WERI-Rb-1 (cell line): Measurements from ENCODE around the gene CFAP97D2.
"Not testable (repeated sequence)": the region's sequence is repeated elsewhere in the genome, so short reads cannot be mapped to it uniquely, and the experiment has no call there.

Experiments used
- DNase-seq: peaks from one replicate; pipeline ENCODE4 v3.0.0-alpha.2; 2020
- H3K27ac ChIP-seq: fragments of 250-450 bp; sonication (Bioruptor Pico); 2 replicates; pipeline ENCODE4 v1.5.1; 2020; ENCODE audit warnings: mild to moderate bottlenecking, moderate library complexity
- H3K27me3 ChIP-seq: fragments of 250-450 bp; sonication (Bioruptor Pico); 2 replicates; pipeline ENCODE4 v1.5.1; 2021; ENCODE audit warnings: mild to moderate bottlenecking, low read depth, moderate library complexity; ENCODE audit not compliant: insufficient read depth, severe bottlenecking
- H3K36me3 ChIP-seq: fragments of 250-450 bp; sonication (Bioruptor Pico); 2 replicates; pipeline ENCODE4 v1.5.1; 2020; ENCODE audit warnings: mild to moderate bottlenecking, moderate library complexity
- H3K4me3 ChIP-seq: 2 replicates; pipeline ENCODE4 v1.5.1; 2011; ENCODE audit warnings: low read depth, mild to moderate bottlenecking, control low read depth, low read length
- H3K9me3 ChIP-seq: fragments of 250-450 bp; sonication (Bioruptor Pico); 2 replicates; pipeline ENCODE4 v1.5.1; 2021; ENCODE audit warnings: mild to moderate bottlenecking, moderate library complexity; ENCODE audit not compliant: severe bottlenecking
- CTCF ChIP-seq: IDR thresholded peaks from 2 replicates; pipeline ENCODE4 v1.5.1; 2011; ENCODE audit warnings: low read depth, mild to moderate bottlenecking, control low read depth, inconsistent platforms, low read length

CFAP97D2 gene

GRCh38 chr13:114177245-114178010 is 1.6 kb upstream of the CFAP97D2 start:
- Histone ChIP-seq H3K4me3 (no peak overlapping the region), H3K27ac (no peak overlapping the region), H3K36me3 (no peaks in the 10 kb centered on the region), H3K9me3 (peaks cover 13% of the 10 kb centered on the region), H3K27me3 (no peaks in the 10 kb centered on the region)
- DNase-seq: no peak
- TF ChIP-seq CTCF: no peak

GRCh38 chr13:114185182-114185971 is 6.3 kb downstream of the CFAP97D2 start:
- no peak for DNase-seq
- H3K4me3 ChIP-seq: no peak overlapping the region
- H3K36me3 ChIP-seq: no peaks in the 10 kb centered on the region
- peaks cover 26% of the 10 kb centered on the region for H3K9me3 ChIP-seq
- no peak for TF ChIP-seq CTCF
- H3K27me3 ChIP-seq: no peaks in the 10 kb centered on the region
- H3K27ac ChIP-seq: no peak overlapping the region

GRCh38 chr13:114194853-114195252 is 15.8 kb downstream of the CFAP97D2 start:
- H3K27me3 ChIP-seq: no peaks in the 10 kb centered on the region
- H3K4me3 ChIP-seq: no peak overlapping the region
- H3K36me3 ChIP-seq: no peaks in the 10 kb centered on the region
- H3K27ac ChIP-seq: no peak overlapping the region
- TF ChIP-seq CTCF: no peak
- no peak for DNase-seq
- peaks cover 8% of the 10 kb centered on the region for H3K9me3 ChIP-seq

- no peaks in the 10 kb centered on the region for H3K36me3 ChIP-seq
- H3K4me3 ChIP-seq: no peak overlapping the region
- peaks cover 16% of the 10 kb centered on the region for H3K9me3 ChIP-seq
- H3K27ac ChIP-seq: no peak overlapping the region
- TF ChIP-seq CTCF: no peak
- H3K27me3 ChIP-seq: no peaks in the 10 kb centered on the region
- DNase-seq: no peak
Measured at GRCh38 chr13:114196629-114197028, 17.6 kb downstream of the CFAP97D2 start.

- DNase-seq: no peak
- no peak overlapping the region for H3K4me3 ChIP-seq
- H3K9me3 ChIP-seq: peaks cover 16% of the 10 kb centered on the region
- no peaks in the 10 kb centered on the region for H3K36me3 ChIP-seq
- TF ChIP-seq CTCF: no peak
- peaks cover 2% of the 10 kb centered on the region for H3K27me3 ChIP-seq
- H3K27ac ChIP-seq: no peak overlapping the region
Measured at GRCh38 chr13:114198556-114198955, 19.5 kb downstream of the CFAP97D2 start.

- not testable (repeated sequence) for H3K27me3 ChIP-seq, H3K4me3 ChIP-seq, H3K36me3 ChIP-seq, H3K27ac ChIP-seq, DNase-seq
- peaks cover 23% of the 10 kb centered on the region for H3K9me3 ChIP-seq
Measured at GRCh38 chr13:114199526-114199925, 20.5 kb downstream of the CFAP97D2 start.
